HG03469 (cell line): ENCODE data around the gene MUCL3.
A peak's percentile ranks its signal among the peaks of the same experiment; 100 is the strongest.
"Not testable (repeated sequence)": the region's sequence is repeated elsewhere in the genome, so short reads cannot be mapped to it uniquely, and the experiment has no call there.

Source experiments
- ATAC-seq: cut with Tn5 transposase; IDR thresholded peaks from one replicate; pipeline ENCODE4 v1.9.1; 2021; ENCODE audit warnings: mild to moderate bottlenecking, moderate library complexity, moderate number of reproducible peaks; ENCODE audit not compliant: unreplicated experiment

The MUCL3 gene

GRCh38 chr6:30937265-30937664 lies 3.5 kb upstream of the MUCL3 start:
- no peak for ATAC-seq

DNA sequence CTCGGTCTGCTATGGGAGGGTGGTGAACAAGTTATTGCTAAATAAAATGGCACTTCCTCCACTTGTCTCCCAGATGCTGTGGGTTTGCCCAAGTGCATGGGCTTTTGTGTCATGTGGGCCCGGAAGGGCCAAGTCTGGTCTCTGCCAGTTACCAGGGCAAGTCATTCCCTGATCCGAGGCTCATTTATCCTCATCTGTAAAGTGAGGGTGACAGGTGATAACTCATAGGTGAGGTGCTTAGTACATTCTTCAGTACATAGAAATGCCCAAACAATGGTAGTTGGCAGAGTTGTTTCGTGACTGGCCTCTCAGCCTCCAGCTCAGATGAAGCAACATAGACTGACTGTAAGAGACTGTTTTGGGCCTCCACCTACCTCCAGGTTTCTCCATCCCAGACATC lies 2.0 kb upstream of the MUCL3 start:
- no peak for ATAC-seq

DNA sequence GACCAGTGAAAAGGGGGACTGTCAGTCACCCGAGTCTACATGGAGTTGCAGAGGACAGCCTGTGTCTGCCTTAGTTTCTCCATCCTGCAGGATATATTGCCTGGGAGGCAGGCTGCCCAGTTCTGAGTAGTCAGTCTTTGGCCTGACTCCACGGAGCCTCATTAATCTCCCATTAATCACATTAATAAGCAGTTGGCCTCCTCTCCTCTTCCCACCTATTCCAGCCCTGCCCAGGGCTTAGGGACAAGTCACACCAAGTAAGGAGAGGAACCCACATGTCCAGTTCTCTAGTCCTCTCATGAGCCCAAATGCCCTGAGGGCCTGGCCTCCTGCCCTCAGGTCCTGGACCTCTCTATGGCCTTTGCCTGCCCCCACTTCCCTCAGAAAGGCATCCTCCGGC lies 1.3 kb upstream of the MUCL3 start:
- no peak for ATAC-seq

DNA sequence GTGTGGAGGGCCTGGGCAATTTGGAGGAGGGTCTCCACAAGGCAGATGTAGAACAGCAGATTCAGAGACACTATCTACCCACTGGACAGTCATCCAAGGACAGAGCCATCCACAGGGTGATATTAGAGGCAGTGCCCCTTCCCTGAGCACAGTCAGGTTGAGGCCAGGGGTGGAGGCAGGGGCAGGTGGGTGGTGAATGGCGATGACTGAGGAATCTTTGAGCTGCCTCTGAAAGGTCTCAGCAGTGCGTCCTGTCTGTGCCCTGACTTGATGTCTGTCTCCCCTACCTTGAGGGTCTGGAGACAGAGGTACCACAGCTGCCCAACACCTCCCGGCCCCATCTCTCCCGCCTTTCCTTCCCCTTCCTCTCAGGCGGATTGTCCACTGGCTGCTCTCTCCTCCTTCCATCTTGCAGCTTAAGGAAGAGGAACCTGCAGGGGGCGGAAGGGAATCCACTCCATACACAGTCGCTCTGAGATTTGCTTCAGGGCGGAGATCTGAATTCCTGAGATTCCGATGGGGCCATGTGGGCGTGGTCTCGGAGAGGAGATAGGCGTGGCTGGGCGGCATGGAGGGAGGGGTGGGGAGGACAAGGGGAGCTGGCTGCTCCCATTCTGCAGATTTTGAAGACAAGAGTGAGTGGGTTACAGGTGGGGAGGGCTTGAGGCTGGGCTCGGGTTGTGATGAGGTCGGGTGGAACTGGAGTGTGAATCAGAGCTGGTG lies 1.7 kb downstream of the MUCL3 start:
- ATAC-seq = no peak

DNA sequence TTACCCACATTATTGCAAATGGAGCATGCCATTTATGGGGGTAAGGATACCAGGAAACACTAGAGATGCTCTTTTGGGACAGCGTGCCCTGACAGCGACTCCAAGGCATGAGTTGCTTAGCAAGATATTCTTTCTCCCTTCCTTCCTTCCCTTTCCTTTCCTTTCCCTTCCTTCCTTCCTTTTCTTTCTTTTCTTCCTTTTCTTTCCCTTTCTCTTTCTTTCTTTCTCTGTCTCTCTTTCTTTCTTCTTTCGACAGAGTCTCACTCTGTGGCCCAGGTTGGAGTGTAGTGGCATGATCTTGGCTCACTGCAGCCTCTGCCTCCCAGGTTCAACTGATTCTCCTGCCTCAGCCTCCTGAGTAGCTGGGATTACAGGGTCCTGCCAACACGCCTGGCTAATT lies 3.3 kb downstream of the MUCL3 start:
- no peak for ATAC-seq

DNA sequence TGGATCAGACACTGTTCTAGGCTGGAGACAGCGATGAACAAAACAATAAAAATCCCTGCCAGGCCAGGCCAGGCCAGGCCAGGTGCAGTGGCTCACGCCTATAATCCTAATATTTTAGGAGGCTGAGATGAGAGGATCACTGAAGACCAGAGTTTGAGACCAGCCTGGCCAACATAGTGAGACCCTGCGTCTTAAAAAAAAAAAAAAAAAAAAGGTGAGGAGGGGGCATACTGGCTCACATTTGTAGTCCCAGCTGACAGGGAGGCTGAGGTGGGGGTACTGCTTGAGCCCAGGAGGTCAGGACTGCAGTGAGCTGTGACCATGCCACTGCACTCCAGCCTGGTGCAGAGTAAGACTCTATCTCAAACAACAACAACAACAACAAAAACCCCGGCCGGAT lies 4.5 kb downstream of the MUCL3 start:
- no peak for ATAC-seq

GRCh38 chr6:30947231-30947630 lies 6.5 kb downstream of the MUCL3 start:
- no peak for ATAC-seq

GRCh38 chr6:30948811-30949210 lies 8.0 kb downstream of the MUCL3 start:
- no peak for ATAC-seq

DNA sequence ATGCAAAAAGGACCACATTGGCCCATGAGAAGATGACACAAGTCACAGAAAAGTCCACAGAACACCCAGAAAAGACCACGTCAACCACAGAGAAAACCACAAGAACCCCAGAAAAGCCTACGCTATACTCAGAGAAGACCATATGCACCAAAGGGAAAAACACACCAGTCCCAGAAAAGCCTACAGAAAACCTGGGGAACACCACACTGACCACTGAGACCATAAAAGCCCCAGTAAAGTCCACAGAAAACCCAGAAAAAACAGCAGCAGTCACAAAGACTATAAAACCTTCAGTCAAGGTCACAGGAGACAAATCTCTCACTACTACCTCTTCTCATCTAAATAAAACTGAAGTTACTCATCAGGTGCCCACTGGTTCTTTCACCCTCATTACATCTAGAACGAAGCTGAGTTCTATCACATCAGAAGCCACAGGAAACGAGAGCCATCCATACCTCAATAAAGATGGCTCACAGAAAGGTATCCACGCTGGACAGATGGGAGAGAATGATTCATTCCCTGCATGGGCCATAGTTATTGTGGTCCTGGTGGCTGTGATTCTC lies 11.2 kb downstream of the MUCL3 start:
- ATAC-seq = no peak

DNA sequence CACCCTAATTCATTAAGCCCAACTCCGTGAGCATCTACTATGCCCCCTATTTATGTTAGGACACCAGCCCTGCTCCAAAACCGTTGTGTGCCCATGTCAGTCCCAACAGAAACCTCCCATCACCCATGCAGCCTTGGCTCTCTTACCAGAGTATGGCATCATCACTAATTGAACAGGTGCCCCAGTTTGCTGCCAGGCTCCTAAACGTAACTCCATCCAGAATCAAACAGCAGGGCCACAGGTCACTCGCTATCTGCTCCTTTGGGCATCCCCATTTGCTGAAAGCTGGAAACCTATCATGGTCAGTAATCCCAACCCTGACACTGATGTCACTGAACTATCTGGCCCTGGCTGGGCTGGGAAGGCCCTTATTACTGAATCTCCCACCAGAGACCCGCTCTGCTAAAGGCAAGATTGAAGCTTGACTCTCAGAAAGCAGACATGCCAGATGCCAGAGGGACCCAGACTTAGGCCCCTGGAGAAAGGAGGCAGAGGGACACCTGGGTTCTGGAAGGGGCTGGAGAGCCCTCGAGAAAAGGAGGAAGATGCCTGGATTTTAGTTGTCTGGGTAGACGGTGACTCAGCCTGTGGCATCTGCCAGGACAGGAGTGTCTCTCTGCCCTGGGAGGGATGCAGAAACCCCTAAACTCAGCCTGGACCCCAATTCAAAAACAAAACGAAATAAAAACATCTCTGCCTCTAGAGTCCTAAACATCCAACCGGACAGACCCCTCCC lies 14.0 kb downstream of the MUCL3 start:
- no peak for ATAC-seq

DNA sequence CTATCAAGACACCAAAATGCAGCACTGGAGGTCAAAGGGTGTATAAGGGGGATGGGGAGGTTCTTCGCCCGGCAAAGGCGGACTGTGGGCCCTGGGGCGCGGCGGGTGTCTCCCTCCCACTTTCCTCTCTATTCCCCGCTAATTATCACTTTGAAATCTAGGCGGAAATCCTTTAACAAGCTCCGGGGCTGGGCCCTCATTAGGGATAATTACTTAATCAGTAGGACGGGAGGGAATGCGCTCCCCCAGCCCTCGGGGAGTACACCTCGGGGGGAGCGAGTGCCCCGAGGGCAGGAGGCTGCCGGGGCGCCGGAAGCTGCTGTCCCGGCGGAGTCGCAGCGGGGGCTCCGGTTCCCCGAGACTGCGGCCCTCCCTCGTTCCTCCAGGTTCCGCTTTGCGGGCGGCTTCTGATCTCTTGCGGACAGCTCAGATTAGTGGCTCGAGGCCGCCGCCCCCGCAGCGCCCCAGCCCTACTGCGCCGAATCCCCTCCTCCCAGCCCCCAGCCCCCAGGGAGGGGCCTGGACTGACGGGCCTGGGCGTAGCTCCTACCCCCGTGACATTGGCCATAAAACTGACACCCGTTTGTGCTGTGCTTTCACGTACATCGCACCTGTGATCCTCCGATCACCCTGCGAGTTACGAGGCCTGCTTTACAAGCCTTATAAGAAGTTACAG lies 14.7 kb downstream of the MUCL3 start:
- peak; percentile 31 for ATAC-seq

DNA sequence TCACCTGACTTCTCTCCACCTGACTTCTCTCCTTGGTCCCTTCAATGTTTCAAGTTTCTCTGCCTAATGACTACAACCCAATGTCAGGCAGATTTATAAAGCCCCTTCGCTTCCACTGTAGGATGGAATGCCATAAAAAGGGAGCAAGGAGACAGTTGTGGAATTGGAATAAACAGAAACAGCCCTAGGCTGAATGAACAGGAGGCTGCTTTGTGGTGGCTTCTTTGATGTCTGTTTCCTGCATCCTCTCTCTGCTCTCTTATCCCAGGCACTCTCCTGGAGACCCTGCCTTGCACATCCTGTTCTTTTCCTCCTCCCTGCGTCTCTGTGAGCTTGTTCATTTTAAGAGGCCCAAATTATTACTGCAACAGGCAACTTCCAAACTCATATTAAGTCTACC lies 16.9 kb downstream of the MUCL3 start:
- ATAC-seq = no peak

DNA sequence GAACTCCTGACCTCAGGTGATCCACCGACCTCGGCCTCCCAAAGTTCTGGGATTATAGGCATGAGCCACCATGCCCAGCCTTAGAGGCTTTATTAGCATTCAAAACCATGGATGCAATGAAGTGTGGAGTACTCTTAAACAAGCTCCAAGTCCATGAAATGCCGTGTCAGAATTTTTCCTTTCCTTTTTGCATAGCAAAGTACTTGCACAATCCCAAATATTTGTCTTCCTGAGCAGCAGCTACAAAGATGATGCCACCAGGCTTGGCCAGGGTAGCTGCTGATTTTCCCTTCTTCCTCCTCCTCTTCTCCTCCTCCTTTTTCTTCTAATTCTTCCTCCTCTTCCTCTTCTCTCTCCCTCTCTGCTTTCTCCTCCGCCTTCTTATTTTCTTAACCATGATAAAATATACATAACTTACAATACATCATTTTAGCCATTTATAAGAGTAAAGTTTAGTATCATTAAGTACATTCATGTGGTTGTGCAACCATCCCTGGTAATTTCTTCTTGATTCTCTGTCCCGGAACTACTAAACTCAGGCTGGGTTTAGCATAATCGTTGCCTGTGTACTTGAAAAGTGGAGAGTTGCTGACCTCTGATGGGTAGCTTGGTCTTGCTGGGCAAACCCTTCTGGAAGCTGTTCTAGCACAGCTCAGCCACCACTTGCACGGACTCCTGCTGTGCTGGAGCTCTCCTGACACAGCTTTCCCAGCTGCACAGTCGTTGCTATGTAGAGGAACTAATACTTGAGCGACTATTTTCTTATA lies 20.3 kb downstream of the MUCL3 start:
- no peak for ATAC-seq

DNA sequence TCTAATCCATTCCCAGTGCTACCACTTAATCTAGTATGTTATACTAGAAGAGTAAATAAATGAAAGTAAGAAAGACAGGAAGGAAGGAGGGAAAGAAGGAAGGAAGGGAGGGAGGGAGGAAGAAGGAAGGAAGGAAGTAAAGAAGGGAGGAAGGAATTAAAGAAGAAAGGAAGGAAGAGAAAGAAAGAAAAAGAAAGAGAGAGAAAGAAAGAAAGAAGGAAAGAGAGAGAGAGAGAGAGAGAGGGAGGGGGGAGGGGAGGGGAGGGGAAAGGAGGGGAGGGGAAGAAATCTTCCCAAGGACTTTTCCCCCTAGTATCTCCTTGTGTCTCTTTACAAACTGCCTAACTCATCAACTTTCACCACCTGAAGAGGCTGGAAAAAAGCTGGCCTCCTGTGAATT lies 21.9 kb downstream of the MUCL3 start:
- no peak for ATAC-seq

DNA sequence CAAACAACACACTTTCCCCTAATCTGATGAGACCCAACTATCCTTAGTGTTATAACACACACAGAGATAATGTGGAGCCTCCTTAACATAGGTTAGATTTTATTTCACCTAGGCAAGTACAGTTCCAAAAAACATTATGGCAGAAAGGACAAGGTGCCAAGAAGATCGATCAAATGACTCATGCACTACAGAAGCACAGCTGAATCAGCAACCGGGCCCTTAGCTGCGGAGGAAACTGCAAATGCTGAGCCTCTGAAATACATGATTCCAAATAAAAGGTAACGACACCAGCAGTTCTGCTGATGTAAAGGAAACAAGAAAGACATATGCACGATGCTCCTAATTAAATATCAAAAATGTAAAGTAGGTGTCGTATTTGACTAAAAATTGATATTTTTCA lies 22.9 kb downstream of the MUCL3 start:
- ATAC-seq = no peak

- no peak for ATAC-seq
These were observed 23.3 kb downstream of the MUCL3 start for GRCh38 chr6:30964075-30964474.

DNA sequence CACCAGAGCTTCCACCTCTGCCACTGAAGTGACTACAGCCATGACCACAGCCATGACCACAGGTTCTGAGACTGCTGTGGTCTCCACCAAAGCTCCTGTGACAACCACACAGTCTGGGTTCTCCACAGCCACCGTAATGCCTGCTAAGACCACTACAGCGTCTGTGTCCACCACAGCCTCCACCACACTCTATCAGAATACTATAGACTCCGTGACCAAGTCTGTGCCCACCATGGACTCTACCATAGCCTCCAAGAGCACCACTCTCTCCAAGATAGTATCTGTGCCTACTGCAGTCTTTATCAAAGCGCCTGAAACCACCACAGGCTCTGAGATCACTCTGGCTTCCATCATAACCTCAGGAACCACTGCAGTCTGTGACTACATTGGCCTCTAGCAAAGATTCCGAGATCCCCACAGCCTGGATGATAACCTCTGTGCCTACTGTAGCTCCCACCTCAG lies 24.4 kb downstream of the MUCL3 start:
- no peak for ATAC-seq

DNA sequence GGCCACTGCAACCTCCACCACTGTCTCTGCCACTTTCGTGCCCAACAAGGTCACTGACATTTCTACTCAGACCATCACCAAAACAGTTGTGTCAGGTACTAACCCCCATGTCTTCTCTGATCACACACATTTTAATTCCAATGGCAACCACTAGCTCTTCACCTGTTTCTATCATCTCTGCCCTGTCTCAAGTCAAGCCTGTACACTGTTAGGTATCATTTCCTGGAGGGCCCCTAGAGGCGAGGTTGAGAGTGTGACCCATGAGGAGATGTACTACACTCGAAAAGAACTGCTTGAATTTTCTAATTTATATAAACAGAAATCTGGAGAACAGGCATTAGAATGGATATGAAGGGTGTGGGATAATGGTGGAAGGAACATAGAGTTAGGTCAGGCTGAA lies 25.4 kb downstream of the MUCL3 start:
- ATAC-seq = no peak

DNA sequence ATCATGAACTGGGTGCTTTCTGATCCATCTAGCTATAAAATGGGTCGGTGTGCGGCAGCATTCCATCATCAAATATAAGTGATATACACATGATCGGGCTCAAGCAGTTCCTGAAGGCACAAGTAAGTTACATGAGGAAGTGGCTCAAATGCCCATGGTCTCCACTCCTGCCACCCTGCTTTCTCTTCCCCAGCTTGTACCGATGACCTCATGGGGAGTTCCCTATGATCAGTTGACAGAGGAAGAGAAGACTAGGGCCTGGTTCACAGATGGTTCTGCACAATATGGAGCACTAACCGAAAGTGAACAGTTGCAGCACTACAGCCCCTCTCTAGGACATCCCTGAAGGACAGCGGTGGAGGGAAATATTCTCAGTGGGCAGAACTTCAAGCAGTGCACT lies 28.4 kb downstream of the MUCL3 start:
- ATAC-seq = not testable (repeated sequence)

DNA sequence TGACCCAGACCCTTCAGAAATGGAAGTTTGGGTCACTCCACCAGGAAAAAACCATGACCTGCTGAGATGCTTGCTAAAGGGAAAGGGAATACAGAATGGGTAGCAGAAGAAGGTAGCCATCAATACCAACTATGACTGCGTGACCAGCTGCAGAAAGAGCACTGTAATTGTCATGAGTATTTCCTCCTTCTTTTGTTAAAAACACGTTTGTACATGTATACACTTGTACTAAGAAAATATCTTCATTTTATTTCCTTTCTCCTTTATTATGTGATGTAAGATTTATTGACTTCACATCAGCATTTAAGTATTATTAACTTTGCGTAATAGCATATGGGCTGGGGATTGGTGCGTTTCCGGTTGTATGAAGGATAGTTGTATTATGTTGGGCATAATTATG lies 30.2 kb downstream of the MUCL3 start:
- ATAC-seq = no peak

DNA sequence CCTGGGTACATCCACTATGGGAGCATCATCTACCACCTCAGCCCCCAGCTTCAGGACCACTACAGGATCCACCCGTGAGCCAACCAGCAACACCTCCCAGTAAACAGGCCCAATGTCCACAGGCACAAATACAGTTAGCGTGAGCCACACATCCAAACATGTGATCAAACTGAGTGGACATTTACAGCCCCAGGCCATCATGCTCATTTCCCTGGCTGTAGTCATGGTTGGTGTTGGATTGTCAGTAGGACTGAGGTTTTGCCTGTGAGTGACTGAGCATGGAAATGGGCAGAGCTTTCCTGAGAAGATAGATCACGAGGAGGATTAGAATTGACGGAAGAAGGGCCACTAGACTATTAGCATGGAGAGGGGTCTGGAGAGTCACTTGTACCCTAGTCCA lies 32.0 kb downstream of the MUCL3 start:
- ATAC-seq = no peak
